ENCODE results near the gene SLC9A7.
"Not testable (repeated sequence)": the region's sequence is repeated elsewhere in the genome, so short reads cannot be mapped to it uniquely, and the experiment has no call there.

Gene SLC9A7

GRCh38 chrX:46758956-46759644, at the start of gene SLC9A7:
Gene SLC9A7 (minus strand): TSS chrX:46759118. CDS start chrX:46759029, 89 bp downstream.
- peak; percentile 63 for DNase-seq (ENCODE audit: low read depth)

GRCh38 chrX:46805270-46805669, 46.4 kb upstream of the SLC9A7 start:
- no peak for DNase-seq (ENCODE audit: low read depth)

- DNase-seq (ENCODE audit: low read depth), result no peak
Observed at GRCh38 chrX:46803140-46803539, 44.2 kb upstream of the SLC9A7 start.

DNA sequence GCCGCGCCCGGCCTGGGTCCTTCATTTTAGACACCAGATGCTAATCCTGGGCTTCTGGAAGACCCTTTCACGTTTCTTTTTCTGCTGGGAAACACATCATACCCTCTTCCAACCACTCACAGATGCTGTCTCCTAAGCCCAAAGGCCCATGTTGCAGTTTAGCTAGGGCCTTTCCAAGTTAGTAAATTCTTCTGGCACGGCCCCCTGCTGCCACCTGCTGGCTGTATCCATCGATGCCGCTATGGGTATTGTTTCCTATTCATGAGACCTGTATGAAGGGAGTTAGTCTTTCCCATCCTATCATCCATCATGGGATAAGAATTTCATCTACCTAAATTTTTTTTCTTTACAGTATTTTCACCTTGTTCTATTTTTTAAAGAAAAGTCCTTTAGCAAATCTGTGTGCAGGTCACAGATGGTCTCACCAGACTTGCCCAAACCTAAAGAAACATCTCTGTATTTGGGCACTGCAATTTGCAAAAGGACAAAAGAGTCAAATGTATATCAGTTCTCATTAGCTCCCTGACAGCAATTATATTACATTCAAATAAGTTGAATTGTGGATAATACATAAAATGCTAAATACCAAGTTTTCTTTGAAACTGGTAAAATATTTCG, 37.8 kb upstream of the SLC9A7 start:
- DNase-seq (ENCODE audit: low read depth), result peak; percentile 47

GRCh38 chrX:46793386-46794143, 34.6 kb upstream of the SLC9A7 start:
- DNase-seq (ENCODE audit: low read depth), result no peak

DNA sequence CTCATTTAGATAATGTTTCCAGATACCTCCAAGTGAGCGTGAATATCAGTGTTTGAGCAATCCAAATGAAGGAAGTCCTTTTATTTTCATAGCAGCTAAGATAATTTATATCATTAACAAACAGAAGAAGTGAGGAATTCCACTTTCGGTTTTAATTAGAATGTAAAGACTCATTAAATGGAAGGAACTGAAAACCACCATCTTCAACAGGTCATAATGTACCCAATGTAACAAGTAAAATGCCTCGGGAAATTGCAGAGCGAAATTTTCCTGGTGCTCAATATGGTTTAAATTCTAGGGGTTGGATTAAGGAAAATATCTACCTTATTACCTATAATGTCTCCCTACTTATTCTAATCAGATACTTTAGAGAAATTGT, 33.9 kb upstream of the SLC9A7 start:
- DNase-seq (ENCODE audit: low read depth), result no peak

DNA sequence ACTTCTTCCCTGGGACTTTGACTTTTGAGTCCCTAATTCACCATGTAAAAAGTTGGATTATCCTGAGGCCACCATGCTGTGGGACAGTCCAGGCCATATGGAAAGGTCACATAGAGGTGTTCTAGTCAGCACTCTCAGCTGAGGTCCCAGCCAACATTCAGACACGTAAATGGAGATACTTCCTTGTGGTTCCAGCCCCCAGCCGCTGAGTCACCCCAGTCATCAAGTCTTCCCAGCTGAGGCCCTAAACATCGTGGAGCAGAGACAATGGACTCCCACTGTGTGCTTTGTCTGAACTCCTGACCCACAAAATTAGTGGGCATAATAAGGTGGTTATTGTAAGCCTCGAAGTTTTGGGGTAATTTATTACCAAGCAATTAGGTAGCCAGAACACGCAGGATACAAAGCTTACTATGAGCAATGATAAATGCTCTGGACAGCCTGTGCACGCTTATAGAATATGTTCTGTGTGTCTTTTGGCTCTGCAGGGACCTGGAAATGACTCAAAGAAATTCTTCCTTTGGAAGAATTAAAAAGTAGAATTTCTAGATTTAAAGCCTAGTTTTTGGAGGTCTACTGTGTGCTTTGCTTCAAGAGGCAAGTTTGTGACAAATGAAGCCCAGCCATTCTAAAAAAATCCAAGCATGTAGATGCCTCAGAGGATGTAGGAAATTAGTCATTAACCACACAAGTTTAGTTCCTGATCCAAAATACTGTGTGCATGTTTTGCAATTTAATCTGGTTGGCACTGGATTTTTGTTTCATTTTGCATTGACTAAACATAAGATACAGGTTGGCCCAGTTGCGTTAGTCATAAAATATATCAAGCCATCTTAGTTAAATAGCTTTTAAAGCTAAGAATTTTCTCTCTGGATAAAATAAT, 33.2 kb upstream of the SLC9A7 start:
- DNase-seq (ENCODE audit: low read depth), result no peak

DNA sequence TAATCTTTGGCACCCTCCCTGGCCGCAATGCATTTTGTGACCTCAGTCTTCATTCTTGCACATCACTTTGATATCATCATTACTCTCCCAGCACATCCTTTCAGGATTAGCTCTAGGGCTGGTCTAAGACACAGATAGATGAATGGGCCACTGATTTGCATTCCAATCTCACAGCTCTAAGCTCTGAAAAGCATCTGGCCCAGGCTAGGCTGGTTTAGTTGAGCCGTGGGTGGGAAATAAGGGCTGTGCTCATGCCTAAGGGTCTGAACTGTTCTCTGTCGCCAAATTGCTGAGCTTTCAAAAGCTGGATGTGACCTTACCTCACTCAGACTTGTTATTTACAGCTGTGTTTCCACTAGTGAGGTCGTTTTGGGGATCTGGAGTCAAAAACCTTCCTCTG, 30.0 kb upstream of the SLC9A7 start:
- DNase-seq (ENCODE audit: low read depth), result no peak

- DNase-seq (ENCODE audit: low read depth), result not testable (repeated sequence)
Observed at GRCh38 chrX:46784437-46784836, 25.5 kb upstream of the SLC9A7 start.

- no peak for DNase-seq (ENCODE audit: low read depth)
Observed at GRCh38 chrX:46782034-46782433, 23.1 kb upstream of the SLC9A7 start.

DNA sequence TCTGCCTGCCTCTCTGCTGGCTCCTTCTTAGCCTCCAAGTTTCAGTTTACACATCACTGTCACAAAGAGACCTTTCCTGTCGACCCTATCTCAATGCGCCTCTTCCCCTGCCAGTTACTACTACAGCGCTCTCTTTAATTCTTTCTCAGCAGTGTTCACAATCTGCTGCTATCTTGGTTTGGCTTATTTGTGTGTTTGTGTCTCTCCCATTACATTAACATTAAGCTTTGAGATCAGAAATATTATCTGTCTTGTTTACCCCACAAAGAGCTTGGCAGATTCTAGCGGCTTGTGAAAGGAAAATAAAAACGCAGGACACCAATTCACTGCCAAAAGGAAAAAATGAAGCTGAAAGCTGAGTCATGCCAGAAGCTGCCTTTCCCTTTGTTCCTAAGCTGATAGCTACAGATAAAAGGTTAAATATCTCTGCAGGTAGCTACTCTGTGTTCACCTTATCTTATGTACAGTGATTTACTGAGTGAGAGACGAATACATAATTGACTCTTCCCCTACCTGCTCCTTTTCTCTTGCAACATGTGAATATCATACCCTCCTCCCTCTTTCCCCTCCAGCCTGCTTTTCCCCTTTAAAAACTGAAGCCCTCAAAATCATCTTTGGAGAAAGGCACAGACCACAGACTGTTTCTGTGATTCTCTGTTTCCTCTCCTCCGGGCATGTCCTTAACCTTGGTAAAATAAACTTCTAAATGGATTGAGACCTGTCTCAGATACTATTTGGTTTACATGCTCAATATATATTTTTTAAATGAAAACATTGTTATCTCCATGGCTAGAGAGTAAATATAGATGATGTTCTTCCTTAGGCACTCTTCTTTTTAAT, 19.3 kb upstream of the SLC9A7 start:
- no peak for DNase-seq (ENCODE audit: low read depth)

DNA sequence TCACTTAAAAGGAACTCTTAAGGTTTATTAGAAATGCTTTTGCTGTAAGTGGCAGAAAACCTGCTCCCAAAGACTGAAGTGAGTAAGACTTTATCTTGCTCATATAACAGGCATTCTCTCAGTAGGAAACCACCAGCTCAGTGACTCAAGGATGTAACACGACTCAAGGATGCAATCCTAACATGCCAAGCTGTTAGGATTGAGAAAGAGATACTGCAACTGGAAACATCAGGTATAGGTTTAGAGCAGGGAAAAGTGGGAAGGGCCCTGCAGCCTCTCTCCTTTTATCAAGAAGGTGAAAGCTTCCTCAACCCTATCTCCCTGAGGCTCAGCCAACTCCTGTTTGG, 11.9 kb upstream of the SLC9A7 start:
- DNase-seq (ENCODE audit: low read depth), result no peak

GRCh38 chrX:46770000-46770816, 11.3 kb upstream of the SLC9A7 start:
- DNase-seq (ENCODE audit: low read depth), result no peak

DNA sequence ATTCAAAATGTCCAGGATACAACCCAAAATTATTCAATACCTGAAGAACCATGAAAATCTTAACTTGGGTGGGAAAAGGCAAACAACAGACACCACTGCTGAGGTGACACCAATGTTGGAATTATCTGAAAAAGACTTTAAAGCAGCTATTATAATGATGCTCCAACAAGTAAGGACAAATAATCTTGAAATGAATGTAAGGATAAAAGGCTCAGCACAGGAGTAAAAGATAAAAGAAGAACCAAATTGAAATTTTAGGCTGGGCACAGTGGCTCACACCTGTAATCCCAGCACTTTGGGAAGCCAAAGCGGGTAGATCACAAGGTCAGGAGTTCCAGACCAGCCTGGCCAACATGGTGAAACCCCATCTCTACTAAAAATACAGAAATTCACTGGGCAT, 4.0 kb upstream of the SLC9A7 start:
- DNase-seq (ENCODE audit: low read depth), result no peak

- DNase-seq (ENCODE audit: low read depth), result no peak
Observed at GRCh38 chrX:46759645-46759974, 692 bp upstream of the SLC9A7 start.

DNA sequence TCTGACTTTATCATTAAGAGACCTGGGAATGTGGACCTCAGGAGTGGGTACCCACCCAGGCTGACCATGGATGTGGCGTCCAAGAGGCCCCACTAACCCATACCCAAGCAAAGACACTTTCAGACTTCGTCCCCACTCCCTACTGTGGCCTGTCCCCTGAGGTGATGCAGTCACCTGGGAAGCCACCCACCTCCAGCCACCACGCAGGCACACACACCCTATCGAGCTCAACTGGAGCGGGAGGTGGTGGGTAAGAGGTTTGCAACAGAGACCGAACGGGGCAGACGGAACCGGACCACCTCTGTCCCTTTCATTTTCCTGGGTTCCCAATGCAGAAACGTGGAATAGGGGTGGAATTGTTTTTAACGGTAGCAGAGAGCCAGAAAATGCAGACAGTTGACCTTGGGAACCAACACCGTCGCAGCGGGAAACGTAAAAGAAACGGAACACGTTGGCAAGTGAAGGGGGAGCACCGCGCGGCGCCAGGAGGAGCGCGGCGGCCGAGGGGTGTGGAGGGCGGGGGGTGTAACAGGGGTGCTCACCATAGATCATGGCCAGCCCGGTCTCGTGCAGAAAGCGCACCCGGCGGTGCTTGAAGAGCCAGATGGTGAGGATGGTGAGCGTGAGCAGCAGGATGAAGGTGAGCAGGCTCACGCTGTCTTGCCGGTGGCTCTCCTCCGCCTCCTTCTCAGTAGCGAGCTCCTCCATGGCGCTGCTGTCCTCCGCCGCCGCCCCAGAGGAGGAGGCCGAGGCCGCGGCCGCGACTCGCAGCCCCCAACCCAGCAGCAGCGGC, 559 bp downstream of the SLC9A7 start:
- DNase-seq (ENCODE audit: low read depth), result peak; percentile 2

DNA sequence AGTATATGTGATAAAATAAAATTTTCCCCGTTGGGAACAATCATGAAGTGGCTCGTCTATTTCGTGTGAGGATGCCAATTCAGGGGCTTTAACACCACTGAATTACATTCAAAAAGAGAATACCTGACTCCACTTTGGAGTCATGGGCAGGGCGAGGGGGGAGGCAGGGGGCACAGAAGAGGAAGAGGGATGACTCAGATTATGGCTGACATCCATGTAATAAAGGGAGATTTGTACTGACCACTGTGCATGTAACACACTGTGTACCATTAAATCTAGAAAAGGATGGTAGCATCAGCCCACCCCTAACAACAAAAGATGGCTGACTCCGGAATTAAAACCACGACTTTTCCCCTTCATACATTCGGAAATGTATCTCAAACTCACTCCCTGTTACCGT, 1.3 kb downstream of the SLC9A7 start:
- no peak for DNase-seq (ENCODE audit: low read depth)

DNA sequence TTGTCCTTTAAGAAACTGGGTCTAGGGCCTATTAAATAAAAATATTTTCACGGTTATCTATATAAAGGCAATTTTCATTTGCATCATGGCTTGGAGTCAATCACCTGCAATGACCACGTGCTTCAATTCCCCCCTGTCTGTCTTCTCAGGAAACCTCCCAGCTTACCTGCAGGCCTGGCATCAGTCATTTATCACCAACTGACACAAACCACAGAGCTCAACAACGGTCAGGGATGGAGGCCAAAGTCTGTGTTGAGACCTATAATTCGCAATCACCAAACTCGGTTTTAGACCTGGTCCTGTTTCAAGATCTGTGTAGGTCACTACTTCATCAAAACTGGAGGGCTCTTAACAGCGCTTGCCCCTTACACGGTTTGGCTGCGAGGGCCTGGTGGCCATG, 1.9 kb downstream of the SLC9A7 start:
- no peak for DNase-seq (ENCODE audit: low read depth)

DNA sequence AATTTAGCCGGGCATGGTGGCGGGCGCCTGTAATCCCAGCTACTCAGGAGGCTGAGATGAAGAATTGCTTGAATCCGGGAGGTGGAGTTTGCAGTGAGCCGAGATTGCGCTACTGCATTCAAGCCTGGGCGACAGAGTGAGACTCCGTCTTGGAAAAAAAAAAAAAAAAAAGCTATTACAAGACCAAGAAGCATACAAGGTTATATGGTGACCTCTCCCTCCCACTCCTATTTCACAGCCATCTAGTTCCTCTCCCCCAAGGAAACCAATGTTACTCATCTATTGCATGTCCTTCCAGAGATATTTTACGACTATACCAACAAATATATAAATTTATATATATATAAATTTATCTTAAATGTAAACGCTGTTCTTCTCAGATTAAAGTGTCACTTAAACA, 3.2 kb downstream of the SLC9A7 start:
- DNase-seq (ENCODE audit: low read depth), result no peak

- DNase-seq (ENCODE audit: low read depth), result no peak
Observed at GRCh38 chrX:46754586-46755061, 4.3 kb downstream of the SLC9A7 start.

All from stimulated activated CD4-positive, alpha-beta T cell treated with anti-CD3 and anti-CD28 coated beads, Interleukin-2, amount 100 ng/mL, for 4 hours (primary cell).